HG03354 (cell line): ENCODE data around the gene TNC.

ENCODE experiments used
- ATAC-seq: cut with Tn5 transposase; IDR thresholded peaks from one replicate; pipeline ENCODE4 v1.9.1; 2021; ENCODE audit warnings: mild to moderate bottlenecking; ENCODE audit not compliant: unreplicated experiment, poor library complexity, severe bottlenecking

Gene TNC

DNA sequence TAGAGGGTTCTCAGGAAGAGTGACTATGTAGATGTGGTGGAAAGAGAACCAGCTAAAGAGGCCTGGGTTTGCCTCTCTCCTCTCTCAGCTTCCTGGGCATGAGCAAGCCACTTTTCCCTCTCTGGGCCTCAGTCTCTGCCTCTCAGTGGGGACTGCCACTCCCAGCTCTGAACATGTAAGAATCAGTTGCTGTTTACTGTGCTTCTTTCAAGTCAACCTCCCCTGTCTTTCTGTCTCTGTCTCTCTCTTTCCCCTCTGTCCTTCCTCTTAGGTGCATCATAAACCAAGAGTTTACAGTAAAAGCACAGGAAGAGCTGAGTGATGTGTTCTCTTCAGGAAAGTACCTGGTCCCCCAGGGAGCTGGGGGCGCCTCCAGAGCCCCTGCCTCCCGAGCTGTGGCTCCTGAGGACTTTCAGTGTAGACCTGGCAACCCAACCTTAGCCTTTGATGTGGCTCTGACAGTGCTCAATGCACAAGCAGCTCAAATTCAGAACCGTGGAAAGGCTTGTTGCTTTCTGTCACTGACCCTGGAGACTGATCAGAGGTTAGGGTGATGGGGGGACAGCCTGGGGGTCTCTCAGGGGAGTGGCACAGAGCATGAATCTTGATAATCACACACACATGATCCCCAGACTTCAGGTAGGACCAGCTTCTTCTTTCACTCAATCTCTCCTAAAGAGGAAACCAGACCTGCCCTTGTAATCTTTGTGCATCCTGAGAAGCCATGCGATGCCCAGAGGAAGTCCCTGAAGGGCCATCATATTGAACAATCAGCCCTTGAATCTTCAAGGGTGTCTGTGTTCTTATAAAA lies 128.2 kb downstream of the TNC start:
- ATAC-seq = peak; percentile 41

DNA sequence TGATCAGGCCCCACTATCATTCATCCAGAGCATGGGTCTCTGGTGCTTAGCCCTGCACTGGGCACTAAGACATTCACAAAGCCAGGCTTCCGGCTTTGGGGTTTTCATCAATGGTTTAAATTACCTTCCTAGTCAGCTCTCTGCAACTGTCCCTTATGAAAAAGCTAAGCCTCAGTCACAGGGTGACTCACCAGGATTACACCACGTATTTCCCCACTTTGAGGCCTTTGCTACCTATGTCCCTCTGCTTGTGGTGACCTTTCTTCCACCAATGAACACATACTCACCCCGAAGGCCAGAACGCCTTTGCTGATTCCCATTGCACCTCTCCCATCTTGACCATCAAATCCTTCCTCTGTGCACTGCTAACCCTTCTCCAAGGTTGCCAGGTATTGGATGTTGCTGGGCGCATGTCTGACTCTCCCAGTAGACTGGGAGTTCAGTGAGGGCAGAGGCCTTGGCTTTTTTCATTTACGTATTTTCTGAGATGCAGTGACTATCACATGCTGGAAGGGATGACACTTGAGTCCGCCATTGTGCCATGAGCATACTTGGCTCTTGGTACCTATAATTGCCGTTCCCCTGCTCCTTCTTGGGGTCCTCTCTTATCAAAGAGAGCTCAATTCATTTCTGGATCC lies 128.9 kb downstream of the TNC start:
- ATAC-seq = peak; percentile 70

DNA sequence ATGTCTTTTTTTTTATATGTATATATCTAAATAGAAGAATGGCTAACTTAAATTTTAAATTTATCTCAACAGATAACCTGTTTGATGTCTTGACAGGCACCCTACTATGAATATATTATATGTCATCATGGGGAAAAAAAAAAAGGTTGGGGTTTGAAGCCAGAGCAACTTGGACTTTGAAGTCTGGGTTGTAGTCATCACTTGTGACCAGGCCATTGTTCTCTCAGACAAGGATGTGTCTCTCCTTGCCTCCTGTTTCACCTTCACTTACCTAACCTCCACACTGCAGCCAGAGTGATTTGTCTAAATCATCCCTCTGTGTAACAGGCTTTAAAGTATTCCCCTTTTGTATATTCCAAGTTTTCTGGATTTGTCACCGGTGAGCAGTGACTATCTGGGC lies 130.8 kb downstream of the TNC start:
- ATAC-seq = no peak

DNA sequence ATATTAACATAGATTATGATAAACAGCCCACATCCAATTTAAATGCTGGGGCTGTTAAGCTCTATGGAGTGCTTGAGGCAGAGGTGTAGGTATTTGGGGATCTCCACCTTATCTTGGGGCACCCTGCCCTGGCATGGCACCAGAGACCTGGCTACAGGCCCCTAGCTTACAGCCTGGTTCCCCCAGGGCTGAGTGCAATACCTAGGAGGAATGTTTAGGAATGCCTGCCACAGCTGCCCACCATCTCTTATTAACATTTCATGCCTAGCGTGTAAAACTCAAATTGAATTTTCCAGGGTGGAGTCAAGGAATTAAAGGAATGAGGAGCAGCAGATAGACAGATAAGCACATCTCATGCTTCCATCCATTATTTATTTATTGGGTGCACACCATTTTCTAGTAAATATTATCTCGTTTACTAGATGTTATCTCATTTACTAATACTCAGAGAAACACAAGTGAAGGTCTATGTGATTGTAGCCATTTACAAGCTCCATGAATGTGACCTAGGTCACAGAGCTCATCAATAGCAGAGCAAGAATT lies 131.9 kb downstream of the TNC start:
- ATAC-seq = no peak

DNA sequence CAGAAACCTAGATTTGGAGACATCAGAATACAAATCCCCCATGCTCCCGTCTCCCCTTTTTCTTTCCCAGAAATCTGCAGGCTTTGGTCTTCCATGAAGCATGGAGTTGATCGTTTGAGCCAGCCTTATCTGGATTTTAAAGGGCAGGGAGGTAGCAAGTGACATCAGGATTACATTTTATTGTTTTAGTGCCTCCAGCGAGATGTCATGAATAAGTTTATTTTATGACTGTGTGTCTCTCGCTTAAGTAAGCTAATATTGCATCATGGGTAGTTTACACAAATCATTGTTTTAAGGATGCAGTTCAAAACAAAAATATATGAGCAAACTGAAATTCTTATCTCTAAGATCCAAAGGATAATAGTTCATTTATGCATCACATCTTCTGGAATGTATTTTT lies 136.9 kb downstream of the TNC start:
- ATAC-seq = no peak

DNA sequence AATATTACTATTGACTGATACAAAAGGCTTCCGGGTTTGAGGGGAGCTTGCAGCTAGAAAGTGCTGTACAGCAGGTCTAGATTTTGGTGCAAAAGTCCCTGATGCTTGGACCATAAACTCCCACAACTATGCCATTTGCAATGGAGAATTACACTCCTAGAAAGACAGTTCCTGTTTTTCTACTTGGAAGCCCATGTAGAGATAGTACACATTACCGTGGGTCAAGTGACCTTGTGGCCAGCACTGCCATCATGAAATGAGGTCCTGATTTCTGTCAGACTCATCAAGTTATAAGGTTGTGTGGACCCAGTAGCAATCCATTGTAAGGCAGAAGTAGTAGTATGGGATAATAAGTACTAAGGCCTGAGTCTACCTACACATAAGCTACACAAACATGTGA lies 144.7 kb downstream of the TNC start:
- ATAC-seq = no peak

DNA sequence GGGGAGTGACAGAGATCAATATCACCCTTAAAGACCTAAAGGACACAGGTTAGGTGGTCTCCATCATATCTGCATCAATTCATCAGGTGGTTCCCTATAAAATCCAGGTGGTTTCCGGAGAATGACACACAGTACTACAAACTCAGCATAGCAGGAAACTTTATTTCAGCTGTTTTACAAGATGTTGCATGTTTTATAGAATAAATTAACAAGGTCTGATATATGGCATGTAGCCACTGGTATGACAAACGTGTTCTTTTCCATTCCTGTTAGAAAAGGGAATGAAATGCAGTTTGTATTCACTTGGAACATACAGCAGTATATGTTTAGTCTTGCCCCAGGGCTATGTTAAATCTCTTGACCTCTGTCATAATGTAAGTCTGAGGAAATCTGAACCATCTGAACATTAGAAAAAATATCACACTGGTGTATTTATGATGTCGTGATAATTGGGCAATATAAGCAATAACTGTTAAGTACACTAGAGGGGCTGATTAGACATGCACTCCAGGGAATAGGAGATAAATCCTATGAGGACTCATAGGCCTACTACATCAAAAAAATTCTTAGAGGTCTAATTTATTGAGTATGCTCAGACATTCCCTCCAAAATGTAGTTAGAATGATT lies 145.3 kb downstream of the TNC start:
- no peak for ATAC-seq
